Right lobe of liver (tissue), 6 donors: ENCODE data around the gene CD101. TPM values are rescaled to one million over a fixed set of nuclear protein-coding genes. Genes with fewer than 3 reads are reported as not detected.

Source experiments
- ATAC-seq, 4 donors: fragments of 200-7000 bp; cut with Tn5 transposase; one replicate each; pipeline ENCODE4 v1.9.1; 2020; ENCODE audit warnings: mild to moderate bottlenecking in 4 of 4, moderate library complexity in 4 of 4
- DNase-seq, 3 donors: peaks; one replicate each; pipeline ENCODE4 v3.0.0-alpha.2; 2020
- H3K27ac ChIP-seq, 3 donors: fragments of 200-600 bp; one replicate each; pipeline ENCODE4 v1.8.0; 2022
- H3K27me3 ChIP-seq, 2 donors: fragments of 200-600 bp; one replicate each; pipeline ENCODE4 v1.8.0; 2022
- H3K36me3 ChIP-seq, 4 donors: fragments of 200-600 bp; sonication (generic) in 1 of 4; one replicate each; pipeline versions ENCODE4 v1.5.1 to v1.8.0; 2017 to 2022; ENCODE audit warnings: control low read depth in 1 of 4
- H3K4me1 ChIP-seq, 4 donors: fragments of 200-600 bp; sonication (generic) in 1 of 4; one replicate each; pipeline versions ENCODE4 v1.5.1 to v1.8.0; 2017 to 2022; ENCODE audit warnings: control low read depth in 1 of 4
- H3K4me3 ChIP-seq, 3 donors: fragments of 200-600 bp; one replicate each; pipeline ENCODE4 v1.8.0; 2022
- H3K9me3 ChIP-seq, 4 donors: fragments of 200-600 bp; sonication (generic) in 1 of 4; one replicate each; pipeline versions ENCODE4 v1.5.1 to v1.8.0; 2017 to 2022; ENCODE audit warnings: control low read depth in 1 of 4
- CTCF ChIP-seq, 4 donors: fragments of 200-600 bp in 3 of 4; fragments of 450-650 bp in 1 of 4; IDR thresholded peaks; one replicate each; pipeline versions ENCODE4 v1.5.1 to v1.8.0; 2016 to 2022; ENCODE audit warnings: antibody characterized with exemption in 4 of 4, mild to moderate bottlenecking in 2 of 4
- POLR2A ChIP-seq: fragments of 450-650 bp; IDR thresholded peaks from one replicate; pipeline ENCODE4 v1.6.1; 2017; ENCODE audit warnings: antibody characterized with exemption, mild to moderate bottlenecking
- WGBS: methylation state at CpG from one replicate; pipeline ENCODE4 v1.1.6; 2018; ENCODE audit warnings: low coverage, low lambda C conversion rate; ENCODE audit not compliant: insufficient coverage; ENCODE audit errors: missing lambda C conversion rate; 5-methylcytosine and 5-hydroxymethylcytosine counted together
- intact Hi-C, 2 donors: fragments of 100-400 bp; cut with DNase I; formaldehyde crosslinking; loops; one replicate each; pipeline versions ENCODE4 v1.11.2 to v1.14.1; 2022
- total RNA-seq, 6 experiments: library from RNA; depleted of rRNA in 2 of 6; stranded (reverse); fragments of >200 nt in 2 of 6; fragmentation: NEBNext Ultra II Directional in 3 of 6; extraction: Animal tissue kit (Norgen Biotek cat#: 25700) in 3 of 6; gene quantifications; one replicate each; pipeline versions ENCODE4 v1.1.0 to v1.2.4, GENCODE V29; 2016 to 2023
- donor health status: DM: no; HTN: yes; CAD: no.
- donor health status: DM: no; HTN: no; CAD: no.
- donor health status: DM: no; HTN: no; CAD: no.
- donor health status: DM: no; HTN: yes; CAD: no.
- donor health status: DM: no; HTN: yes; CAD: no.

CD101 gene
- total RNA-seq, 6 experiments from 2014 or later: 0.12 to 1.9 (median 0.49) TPM

GRCh38 chr1:116962987-116963639, 38.4 kb upstream of the CD101 start:
- DNase-seq: no peak
- Histone ChIP-seq H3K4me3 (no peak overlapping the region), H3K27ac (no peak overlapping the region), H3K9me3 (no peaks in the 10 kb centered on the region), H3K4me1 (no peaks in the 10 kb centered on the region), H3K36me3 (peaks cover 0 to 5% (median 0%) of the 10 kb centered on the region in 4 donors), H3K27me3 (no peaks in the 10 kb centered on the region)
- ATAC-seq: no peak
- intact Hi-C loops: no loop called here
- WGBS: 53% methylated on average over 4 of the region's 4 CpGs
- no peak for TF ChIP-seq CTCF (IDR thresholded peaks at IDR 0.05)
- no peak for TF ChIP-seq POLR2A

GRCh38 chr1:116966791-116967190, 34.8 kb upstream of the CD101 start:
- H3K27me3 ChIP-seq: no peaks in the 10 kb centered on the region
- ATAC-seq (no peak), DNase-seq (no peak)
- H3K27ac ChIP-seq: no peak overlapping the region
- no peaks in the 10 kb centered on the region for H3K4me1 ChIP-seq
- TF ChIP-seq POLR2A: no peak
- no peak for TF ChIP-seq CTCF (IDR thresholded peaks at IDR 0.05)
- intact Hi-C loops: no loop called here
- no peaks in the 10 kb centered on the region for H3K9me3 ChIP-seq
- H3K4me3 ChIP-seq: no peak overlapping the region
- 94% methylated on average over 8 of the region's 11 CpGs for WGBS
- H3K36me3 ChIP-seq: peaks cover 0 to 5% (median 0%) of the 10 kb centered on the region in 4 donors

DNA sequence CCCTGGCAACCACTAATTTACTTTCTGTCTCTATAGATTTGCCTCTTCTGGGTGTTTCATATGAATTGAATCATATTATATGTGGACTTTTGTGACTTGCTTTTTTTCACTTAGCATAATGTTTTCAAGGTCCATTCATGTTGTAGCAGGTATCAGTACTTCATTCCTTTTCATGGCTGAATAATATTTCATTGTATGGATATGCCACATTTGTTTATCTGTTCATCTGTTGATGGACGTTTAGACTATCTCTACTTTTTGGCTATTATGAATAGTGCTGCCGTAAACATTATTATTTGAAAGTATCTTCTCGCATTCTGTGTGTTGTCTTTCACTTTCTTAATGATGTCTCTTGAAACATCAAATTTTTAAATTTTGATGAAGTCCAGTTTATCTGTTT, 32.8 kb upstream of the CD101 start:
- no peak for TF ChIP-seq CTCF (IDR thresholded peaks at IDR 0.05)
- TF ChIP-seq POLR2A: no peak
- WGBS: 90% methylated on average over 3 of the region's 3 CpGs
- H3K9me3 ChIP-seq: no peaks in the 10 kb centered on the region
- no peaks in the 10 kb centered on the region for H3K4me1 ChIP-seq
- peaks cover 0 to 5% (median 0%) of the 10 kb centered on the region in 4 donors for H3K36me3 ChIP-seq
- no peak overlapping the region for H3K4me3 ChIP-seq
- no peak for DNase-seq
- no peak overlapping the region for H3K27ac ChIP-seq
- intact Hi-C loops: no loop called here
- no peaks in the 10 kb centered on the region for H3K27me3 ChIP-seq
- ATAC-seq: no peak

GRCh38 chr1:116971258-116971860, 30.2 kb upstream of the CD101 start:
- peak in 2 of 4 donors; percentile 19 to 37 for ATAC-seq
- Histone ChIP-seq H3K36me3 (peaks cover 0 to 5% (median 0%) of the 10 kb centered on the region in 4 donors), H3K4me3 (no peak overlapping the region), H3K27ac (no peak overlapping the region), H3K9me3 (no peaks in the 10 kb centered on the region), H3K27me3 (no peaks in the 10 kb centered on the region), H3K4me1 (no peaks in the 10 kb centered on the region)
- no peak for DNase-seq
- TF ChIP-seq POLR2A: no peak
- no peak for TF ChIP-seq CTCF (IDR thresholded peaks at IDR 0.05)
- intact Hi-C loops: no loop called here
- 86% methylated on average over 4 of the region's 4 CpGs for WGBS
